ENCODE measurements around the gene FGD6.

DNA sequence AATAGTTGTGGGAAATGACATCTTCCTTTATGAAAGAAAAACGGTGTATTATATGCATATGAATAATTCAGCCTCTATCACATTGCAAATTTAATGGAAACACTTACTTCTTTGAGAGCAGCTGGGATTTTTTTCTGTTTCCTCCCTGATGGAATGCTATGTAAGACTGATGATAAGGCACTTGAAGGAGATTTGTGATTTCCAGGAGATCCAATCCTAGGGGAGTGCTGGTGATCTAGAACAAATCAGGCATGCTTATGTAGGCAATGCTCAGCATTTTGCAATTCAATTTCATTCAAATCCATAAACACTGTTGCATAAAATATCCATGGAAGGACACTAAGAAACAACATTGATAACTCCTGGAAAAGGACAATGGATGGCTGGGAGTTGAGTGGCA lies 127.8 kb downstream of the FGD6 start:
- TF ChIP-seq, protein P1, sequence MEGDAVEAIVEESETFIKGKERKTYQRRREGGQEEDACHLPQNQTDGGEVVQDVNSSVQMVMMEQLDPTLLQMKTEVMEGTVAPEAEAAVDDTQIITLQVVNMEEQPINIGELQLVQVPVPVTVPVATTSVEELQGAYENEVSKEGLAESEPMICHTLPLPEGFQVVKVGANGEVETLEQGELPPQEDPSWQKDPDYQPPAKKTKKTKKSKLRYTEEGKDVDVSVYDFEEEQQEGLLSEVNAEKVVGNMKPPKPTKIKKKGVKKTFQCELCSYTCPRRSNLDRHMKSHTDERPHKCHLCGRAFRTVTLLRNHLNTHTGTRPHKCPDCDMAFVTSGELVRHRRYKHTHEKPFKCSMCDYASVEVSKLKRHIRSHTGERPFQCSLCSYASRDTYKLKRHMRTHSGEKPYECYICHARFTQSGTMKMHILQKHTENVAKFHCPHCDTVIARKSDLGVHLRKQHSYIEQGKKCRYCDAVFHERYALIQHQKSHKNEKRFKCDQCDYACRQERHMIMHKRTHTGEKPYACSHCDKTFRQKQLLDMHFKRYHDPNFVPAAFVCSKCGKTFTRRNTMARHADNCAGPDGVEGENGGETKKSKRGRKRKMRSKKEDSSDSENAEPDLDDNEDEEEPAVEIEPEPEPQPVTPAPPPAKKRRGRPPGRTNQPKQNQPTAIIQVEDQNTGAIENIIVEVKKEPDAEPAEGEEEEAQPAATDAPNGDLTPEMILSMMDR (IDR thresholded peaks at IDR 0.05): no peak
- TF ChIP-seq POLR2AphosphoS5 (IDR thresholded peaks at IDR 0.05): no peak
